Middle frontal gyrus (tissue), 1 donor: ENCODE data around the gene SDC1.

Source experiments
- DNase-seq: peaks from one replicate; pipeline ENCODE4 v3.0.0-alpha.2; 2015; ENCODE audit warnings: low spot score; ENCODE audit errors: extremely low spot score

The SDC1 gene

DNA sequence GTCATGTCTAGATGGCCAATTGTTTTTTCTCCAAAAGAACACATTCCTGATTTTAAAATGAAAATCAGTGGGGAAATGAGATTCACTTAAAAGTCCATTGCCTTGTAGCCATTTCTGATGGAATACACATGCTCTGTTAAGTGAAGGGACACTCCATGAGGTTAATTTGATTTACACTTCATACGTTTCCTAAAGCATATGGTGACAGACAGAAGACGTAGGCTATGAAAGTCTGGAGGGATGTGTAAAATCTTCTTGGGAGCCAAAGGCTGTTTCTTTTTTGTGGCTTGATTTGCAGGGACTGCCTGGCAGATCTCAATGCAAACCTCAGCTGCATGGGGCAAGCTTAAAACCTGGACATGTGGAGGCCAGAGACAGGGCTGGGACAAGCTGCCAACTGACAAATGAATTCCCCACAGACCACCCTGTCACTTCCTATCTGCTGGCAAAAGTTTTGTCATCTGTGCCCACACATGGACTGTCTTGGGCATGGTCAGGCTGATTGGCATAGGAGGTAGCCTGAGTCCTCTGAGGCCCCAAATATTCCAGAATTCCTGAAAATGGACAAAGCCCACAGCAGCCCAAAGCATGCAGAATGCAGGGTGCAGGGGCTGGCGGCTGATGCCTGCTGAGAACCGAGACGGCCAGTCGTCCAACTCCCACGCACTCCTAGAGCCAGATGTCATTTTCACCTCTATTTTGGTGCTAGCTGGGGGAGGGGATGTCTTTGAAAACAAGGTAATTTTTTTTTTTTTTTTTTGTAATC lies 73.9 kb downstream of the SDC1 start:
- DNase-seq, result no peak
